B cell (primary cell): ENCODE data around the gene MCUB.

Experiments
- EZH2 ChIP-seq: IDR thresholded peaks from 2 replicates; pipeline ENCODE4 v1.6.1; 2012; ENCODE audit warnings: borderline replicate concordance, low read depth, mild to moderate bottlenecking, moderate library complexity, low read length; ENCODE audit not compliant: insufficient read depth, poor library complexity, severe bottlenecking
- TF ChIP-seq, protein P1 (sequence below): fragments of 200-600 bp; IDR thresholded peaks from one replicate; pipeline ENCODE4 v1.8.0; 2022; ENCODE audit warnings: antibody characterized with exemption, mild to moderate bottlenecking

GRCh38 chr4:109655396-109655795 lies 95.3 kb downstream of the MCUB start:
- TF ChIP-seq, protein P1, sequence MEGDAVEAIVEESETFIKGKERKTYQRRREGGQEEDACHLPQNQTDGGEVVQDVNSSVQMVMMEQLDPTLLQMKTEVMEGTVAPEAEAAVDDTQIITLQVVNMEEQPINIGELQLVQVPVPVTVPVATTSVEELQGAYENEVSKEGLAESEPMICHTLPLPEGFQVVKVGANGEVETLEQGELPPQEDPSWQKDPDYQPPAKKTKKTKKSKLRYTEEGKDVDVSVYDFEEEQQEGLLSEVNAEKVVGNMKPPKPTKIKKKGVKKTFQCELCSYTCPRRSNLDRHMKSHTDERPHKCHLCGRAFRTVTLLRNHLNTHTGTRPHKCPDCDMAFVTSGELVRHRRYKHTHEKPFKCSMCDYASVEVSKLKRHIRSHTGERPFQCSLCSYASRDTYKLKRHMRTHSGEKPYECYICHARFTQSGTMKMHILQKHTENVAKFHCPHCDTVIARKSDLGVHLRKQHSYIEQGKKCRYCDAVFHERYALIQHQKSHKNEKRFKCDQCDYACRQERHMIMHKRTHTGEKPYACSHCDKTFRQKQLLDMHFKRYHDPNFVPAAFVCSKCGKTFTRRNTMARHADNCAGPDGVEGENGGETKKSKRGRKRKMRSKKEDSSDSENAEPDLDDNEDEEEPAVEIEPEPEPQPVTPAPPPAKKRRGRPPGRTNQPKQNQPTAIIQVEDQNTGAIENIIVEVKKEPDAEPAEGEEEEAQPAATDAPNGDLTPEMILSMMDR, result no peak
- no peak for TF ChIP-seq EZH2
